GM23338 (cell line): ENCODE results near the gene FAF1. TPM values are rescaled to one million over a fixed set of nuclear protein-coding genes. Genes with fewer than 3 reads are reported as not detected.

ENCODE experiments used
- ATAC-seq: fragments of 200-7000 bp; cut with Tn5 transposase; 3 replicates; pipeline ENCODE4 v1.9.1; 2020
- DNase-seq: peaks from one replicate; pipeline ENCODE4 v3.0.0-alpha.2; 2015; ENCODE audit warnings: low spot score
- H2AFZ ChIP-seq: fragments of 200-600 bp; sonication (generic); 2 replicates; pipeline ENCODE4 v1.8.0; 2016; ENCODE audit warnings: antibody characterized with exemption, mild to moderate bottlenecking, moderate library complexity
- H3F3A ChIP-seq: fragments of 200-600 bp; sonication (generic); replicated peaks from 2 replicates; pipeline ENCODE4 v1.8.0; 2017; ENCODE audit warnings: antibody characterized with exemption, mixed run types, low read depth
- H3K27ac ChIP-seq: fragments of 200-600 bp; sonication (generic); 2 replicates; pipeline ENCODE4 v1.6.1; 2016; ENCODE audit warnings: low read depth
- H3K27me3 ChIP-seq: fragments of 200-600 bp; sonication (generic); 2 replicates; pipeline ENCODE4 v1.8.0; 2016; ENCODE audit warnings: mild to moderate bottlenecking, mixed run types, moderate library complexity; ENCODE audit not compliant: insufficient read depth
- H3K36me3 ChIP-seq: fragments of 200-600 bp; sonication (generic); 2 replicates; pipeline ENCODE4 v1.8.0; 2016; ENCODE audit warnings: mild to moderate bottlenecking; ENCODE audit not compliant: insufficient read depth
- H3K4me1 ChIP-seq: fragments of 200-600 bp; sonication (generic); 2 replicates; pipeline ENCODE4 v1.8.0; 2016; ENCODE audit warnings: mild to moderate bottlenecking, moderate library complexity; ENCODE audit not compliant: insufficient read depth
- H3K4me2 ChIP-seq: fragments of 200-600 bp; sonication (generic); 2 replicates; pipeline ENCODE4 v1.7.1; 2017; ENCODE audit warnings: mixed run types
- H3K4me3 ChIP-seq: fragments of 200-600 bp; sonication (generic); 2 replicates; pipeline ENCODE4 v1.6.1; 2016; ENCODE audit warnings: mixed run types
- H3K79me2 ChIP-seq: fragments of 200-600 bp; sonication (generic); replicated peaks from 2 replicates; pipeline ENCODE4 v1.8.0; 2017; ENCODE audit warnings: mild to moderate bottlenecking; ENCODE audit not compliant: insufficient read depth
- H3K9me2 ChIP-seq: fragments of 200-600 bp; sonication (generic); 2 replicates; pipeline ENCODE4 v1.8.0; 2017; ENCODE audit not compliant: insufficient read depth
- H4K20me1 ChIP-seq: fragments of 200-600 bp; sonication (generic); replicated peaks from 2 replicates; pipeline ENCODE4 v1.8.0; 2017; ENCODE audit warnings: mild to moderate bottlenecking; ENCODE audit not compliant: insufficient read depth
- H3K27ac Mint-ChIP-seq: 2 replicates; pipeline ENCODE4 v1.8.0; 2020; ENCODE audit warnings: inconsistent platforms, mild to moderate bottlenecking, moderate library complexity, mixed read lengths
- H3K27me3 Mint-ChIP-seq: 3 replicates; pipeline ENCODE4 v1.8.0; 2022; ENCODE audit warnings: low read depth, mild to moderate bottlenecking, moderate library complexity, mixed read lengths, inconsistent platforms; ENCODE audit not compliant: insufficient read depth, poor library complexity
- H3K36me3 Mint-ChIP-seq: 3 replicates; pipeline ENCODE4 v1.8.0; 2021; ENCODE audit warnings: low read depth, mild to moderate bottlenecking, inconsistent platforms, moderate library complexity, mixed read lengths
- H3K4me1 Mint-ChIP-seq: 3 replicates; pipeline ENCODE4 v1.8.0; 2020; ENCODE audit warnings: mild to moderate bottlenecking, inconsistent platforms, mixed read lengths
- H3K4me3 Mint-ChIP-seq: 3 replicates; pipeline ENCODE4 v1.8.0; 2021; ENCODE audit warnings: moderate library complexity, mild to moderate bottlenecking, inconsistent platforms, mixed read lengths
- H3K9me3 Mint-ChIP-seq: 3 replicates; pipeline ENCODE4 v1.8.0; 2020; ENCODE audit warnings: moderate library complexity, mild to moderate bottlenecking, inconsistent platforms, mixed read lengths
- CREB1 ChIP-seq: fragments of 250-450 bp; sonication (Bioruptor Pico); IDR thresholded peaks from 2 replicates; pipeline ENCODE4 v1.5.0; 2020; ENCODE audit warnings: low read depth, mild to moderate bottlenecking, moderate library complexity
- ETS1 ChIP-seq: IDR thresholded peaks from 2 replicates; pipeline ENCODE4 v1.6.1; 2016; ENCODE audit warnings: antibody characterized with exemption
- EZH2 ChIP-seq: fragments of 200-600 bp; sonication (generic); IDR thresholded peaks from one replicate; pipeline ENCODE4 v1.8.0; 2017; ENCODE audit warnings: antibody characterized with exemption, mild to moderate bottlenecking, low read depth; ENCODE audit not compliant: unreplicated experiment
- EZH2phosphoT487 ChIP-seq: fragments of 200-600 bp; sonication (generic); IDR thresholded peaks from one replicate; pipeline ENCODE4 v1.8.1; 2018; ENCODE audit warnings: antibody characterized with exemption; ENCODE audit not compliant: unreplicated experiment
- JUNB ChIP-seq: IDR thresholded peaks from one replicate; pipeline ENCODE4 v1.6.1; 2016; ENCODE audit warnings: antibody characterized with exemption; ENCODE audit not compliant: unreplicated experiment
- NANOG ChIP-seq: IDR thresholded peaks from 2 replicates; pipeline ENCODE4 v1.6.1; 2016; ENCODE audit warnings: antibody characterized with exemption, borderline replicate concordance
- POLR2AphosphoS5 ChIP-seq: IDR thresholded peaks from 2 replicates; pipeline ENCODE4 v1.6.1; 2016; ENCODE audit warnings: antibody characterized with exemption, low read depth
- STAT1 ChIP-seq: IDR thresholded peaks from one replicate; pipeline ENCODE4 v1.6.1; 2016; ENCODE audit warnings: antibody characterized with exemption; ENCODE audit not compliant: unreplicated experiment
- ZNF114 ChIP-seq: fragments of 250-450 bp; sonication (Bioruptor Pico); IDR thresholded peaks from 2 replicates; pipeline ENCODE4 v1.5.0; 2020; ENCODE audit warnings: mild to moderate bottlenecking, moderate library complexity
- ZNF331 ChIP-seq: fragments of 250-450 bp; sonication (Bioruptor Pico); IDR thresholded peaks from 2 replicates; pipeline ENCODE4 v1.5.0; 2020; ENCODE audit warnings: low read depth, mild to moderate bottlenecking, moderate library complexity
- polyA plus RNA-seq: library from polyadenylated mRNA; unstranded; fragments of >200 nt; fragmentation: Nextera tagmentation; extraction: Ambion mirVana; gene quantifications from 2 replicates; pipeline ENCODE4 v1.2.1, GENCODE V29; 2016
- total RNA-seq: library from RNA; depleted of rRNA; stranded (reverse); fragments of >200 nt; shearing (Covaris generic); gene quantifications from 2 replicates; pipeline ENCODE4 v1.2.3, GENCODE V29; 2014
- TF ChIP-seq, protein P1 (sequence below): IDR thresholded peaks from one replicate; pipeline ENCODE4 v1.6.1; 2018; ENCODE audit warnings: antibody characterized with exemption; ENCODE audit not compliant: unreplicated experiment
- TF ChIP-seq, protein P2 (sequence below), 2 experiments: fragments of 200-600 bp in 1 of 2; sonication (generic) in 1 of 2; conservative IDR thresholded peaks; 2 replicates each; pipeline versions ENCODE4 v1.5.1 to v1.6.1; 2016 to 2017; ENCODE audit warnings: antibody characterized with exemption in 2 of 2, low read depth in 2 of 2, mild to moderate bottlenecking in 2 of 2, moderate library complexity in 1 of 2
- TF ChIP-seq, protein P3 (sequence below): fragments of 250-450 bp; sonication (Bioruptor Pico); IDR thresholded peaks from 2 replicates; pipeline ENCODE4 v1.5.0; 2020; ENCODE audit warnings: mild to moderate bottlenecking, moderate library complexity

FAF1 gene
- total and polyA plus RNA-seq, 2 experiments from 2014 or later = 24.1 to 53.2 TPM

- no peak overlapping the region for H3K4me3 ChIP-seq
- DNase-seq = no peak
- ATAC-seq = no peak
Observed at GRCh38 chr1:50853325-50853724, 106.7 kb downstream of the FAF1 start.

More at GRCh38 chr1:50853325-50853724, 106.7 kb downstream of the FAF1 start:
- H3K27ac ChIP-seq = no peak overlapping the region
- no peaks in the 10 kb centered on the region for H3K4me1 Mint-ChIP-seq
- no peaks in the 10 kb centered on the region for H3K27me3 ChIP-seq
- H3K27ac Mint-ChIP-seq = no peak overlapping the region
- no peaks in the 10 kb centered on the region for H3K4me1 ChIP-seq
- no peaks in the 10 kb centered on the region for H3K27me3 Mint-ChIP-seq
- H3F3A ChIP-seq = no peaks in the 10 kb centered on the region
- H3K4me2 ChIP-seq = no peak overlapping the region
- H3K79me2 ChIP-seq = peaks cover 8% of the 10 kb centered on the region; the same call in 1 of the 2 replicates
- no peaks in the 10 kb centered on the region for H3K9me3 Mint-ChIP-seq
- no peaks in the 10 kb centered on the region for H4K20me1 ChIP-seq
- no peak overlapping the region for H3K4me3 Mint-ChIP-seq
- no peak overlapping the region for H2AFZ ChIP-seq
- no peaks in the 10 kb centered on the region for H3K36me3 ChIP-seq
- H3K36me3 Mint-ChIP-seq = no peaks in the 10 kb centered on the region
- no peaks in the 10 kb centered on the region for H3K9me2 ChIP-seq
- TF ChIP-seq, protein P1, sequence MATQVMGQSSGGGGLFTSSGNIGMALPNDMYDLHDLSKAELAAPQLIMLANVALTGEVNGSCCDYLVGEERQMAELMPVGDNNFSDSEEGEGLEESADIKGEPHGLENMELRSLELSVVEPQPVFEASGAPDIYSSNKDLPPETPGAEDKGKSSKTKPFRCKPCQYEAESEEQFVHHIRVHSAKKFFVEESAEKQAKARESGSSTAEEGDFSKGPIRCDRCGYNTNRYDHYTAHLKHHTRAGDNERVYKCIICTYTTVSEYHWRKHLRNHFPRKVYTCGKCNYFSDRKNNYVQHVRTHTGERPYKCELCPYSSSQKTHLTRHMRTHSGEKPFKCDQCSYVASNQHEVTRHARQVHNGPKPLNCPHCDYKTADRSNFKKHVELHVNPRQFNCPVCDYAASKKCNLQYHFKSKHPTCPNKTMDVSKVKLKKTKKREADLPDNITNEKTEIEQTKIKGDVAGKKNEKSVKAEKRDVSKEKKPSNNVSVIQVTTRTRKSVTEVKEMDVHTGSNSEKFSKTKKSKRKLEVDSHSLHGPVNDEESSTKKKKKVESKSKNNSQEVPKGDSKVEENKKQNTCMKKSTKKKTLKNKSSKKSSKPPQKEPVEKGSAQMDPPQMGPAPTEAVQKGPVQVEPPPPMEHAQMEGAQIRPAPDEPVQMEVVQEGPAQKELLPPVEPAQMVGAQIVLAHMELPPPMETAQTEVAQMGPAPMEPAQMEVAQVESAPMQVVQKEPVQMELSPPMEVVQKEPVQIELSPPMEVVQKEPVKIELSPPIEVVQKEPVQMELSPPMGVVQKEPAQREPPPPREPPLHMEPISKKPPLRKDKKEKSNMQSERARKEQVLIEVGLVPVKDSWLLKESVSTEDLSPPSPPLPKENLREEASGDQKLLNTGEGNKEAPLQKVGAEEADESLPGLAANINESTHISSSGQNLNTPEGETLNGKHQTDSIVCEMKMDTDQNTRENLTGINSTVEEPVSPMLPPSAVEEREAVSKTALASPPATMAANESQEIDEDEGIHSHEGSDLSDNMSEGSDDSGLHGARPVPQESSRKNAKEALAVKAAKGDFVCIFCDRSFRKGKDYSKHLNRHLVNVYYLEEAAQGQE = no peak
- TF ChIP-seq NANOG (no peak), ZNF331 (CRISPR knock-in tag) (no peak), ETS1 (no peak), JUNB (no peak), CREB1 (CRISPR knock-in tag) (no peak), EZH2phosphoT487 (no peak), EZH2 (no peak), STAT1 (no peak), POLR2AphosphoS5 (no peak), ZNF114 (CRISPR knock-in tag) (no peak)
- TF ChIP-seq, protein P2, sequence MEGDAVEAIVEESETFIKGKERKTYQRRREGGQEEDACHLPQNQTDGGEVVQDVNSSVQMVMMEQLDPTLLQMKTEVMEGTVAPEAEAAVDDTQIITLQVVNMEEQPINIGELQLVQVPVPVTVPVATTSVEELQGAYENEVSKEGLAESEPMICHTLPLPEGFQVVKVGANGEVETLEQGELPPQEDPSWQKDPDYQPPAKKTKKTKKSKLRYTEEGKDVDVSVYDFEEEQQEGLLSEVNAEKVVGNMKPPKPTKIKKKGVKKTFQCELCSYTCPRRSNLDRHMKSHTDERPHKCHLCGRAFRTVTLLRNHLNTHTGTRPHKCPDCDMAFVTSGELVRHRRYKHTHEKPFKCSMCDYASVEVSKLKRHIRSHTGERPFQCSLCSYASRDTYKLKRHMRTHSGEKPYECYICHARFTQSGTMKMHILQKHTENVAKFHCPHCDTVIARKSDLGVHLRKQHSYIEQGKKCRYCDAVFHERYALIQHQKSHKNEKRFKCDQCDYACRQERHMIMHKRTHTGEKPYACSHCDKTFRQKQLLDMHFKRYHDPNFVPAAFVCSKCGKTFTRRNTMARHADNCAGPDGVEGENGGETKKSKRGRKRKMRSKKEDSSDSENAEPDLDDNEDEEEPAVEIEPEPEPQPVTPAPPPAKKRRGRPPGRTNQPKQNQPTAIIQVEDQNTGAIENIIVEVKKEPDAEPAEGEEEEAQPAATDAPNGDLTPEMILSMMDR (conservative IDR thresholded peaks at IDR 0.05; ENCODE audit: low read depth in 2 of 2) = no peak
- TF ChIP-seq, protein P3, sequence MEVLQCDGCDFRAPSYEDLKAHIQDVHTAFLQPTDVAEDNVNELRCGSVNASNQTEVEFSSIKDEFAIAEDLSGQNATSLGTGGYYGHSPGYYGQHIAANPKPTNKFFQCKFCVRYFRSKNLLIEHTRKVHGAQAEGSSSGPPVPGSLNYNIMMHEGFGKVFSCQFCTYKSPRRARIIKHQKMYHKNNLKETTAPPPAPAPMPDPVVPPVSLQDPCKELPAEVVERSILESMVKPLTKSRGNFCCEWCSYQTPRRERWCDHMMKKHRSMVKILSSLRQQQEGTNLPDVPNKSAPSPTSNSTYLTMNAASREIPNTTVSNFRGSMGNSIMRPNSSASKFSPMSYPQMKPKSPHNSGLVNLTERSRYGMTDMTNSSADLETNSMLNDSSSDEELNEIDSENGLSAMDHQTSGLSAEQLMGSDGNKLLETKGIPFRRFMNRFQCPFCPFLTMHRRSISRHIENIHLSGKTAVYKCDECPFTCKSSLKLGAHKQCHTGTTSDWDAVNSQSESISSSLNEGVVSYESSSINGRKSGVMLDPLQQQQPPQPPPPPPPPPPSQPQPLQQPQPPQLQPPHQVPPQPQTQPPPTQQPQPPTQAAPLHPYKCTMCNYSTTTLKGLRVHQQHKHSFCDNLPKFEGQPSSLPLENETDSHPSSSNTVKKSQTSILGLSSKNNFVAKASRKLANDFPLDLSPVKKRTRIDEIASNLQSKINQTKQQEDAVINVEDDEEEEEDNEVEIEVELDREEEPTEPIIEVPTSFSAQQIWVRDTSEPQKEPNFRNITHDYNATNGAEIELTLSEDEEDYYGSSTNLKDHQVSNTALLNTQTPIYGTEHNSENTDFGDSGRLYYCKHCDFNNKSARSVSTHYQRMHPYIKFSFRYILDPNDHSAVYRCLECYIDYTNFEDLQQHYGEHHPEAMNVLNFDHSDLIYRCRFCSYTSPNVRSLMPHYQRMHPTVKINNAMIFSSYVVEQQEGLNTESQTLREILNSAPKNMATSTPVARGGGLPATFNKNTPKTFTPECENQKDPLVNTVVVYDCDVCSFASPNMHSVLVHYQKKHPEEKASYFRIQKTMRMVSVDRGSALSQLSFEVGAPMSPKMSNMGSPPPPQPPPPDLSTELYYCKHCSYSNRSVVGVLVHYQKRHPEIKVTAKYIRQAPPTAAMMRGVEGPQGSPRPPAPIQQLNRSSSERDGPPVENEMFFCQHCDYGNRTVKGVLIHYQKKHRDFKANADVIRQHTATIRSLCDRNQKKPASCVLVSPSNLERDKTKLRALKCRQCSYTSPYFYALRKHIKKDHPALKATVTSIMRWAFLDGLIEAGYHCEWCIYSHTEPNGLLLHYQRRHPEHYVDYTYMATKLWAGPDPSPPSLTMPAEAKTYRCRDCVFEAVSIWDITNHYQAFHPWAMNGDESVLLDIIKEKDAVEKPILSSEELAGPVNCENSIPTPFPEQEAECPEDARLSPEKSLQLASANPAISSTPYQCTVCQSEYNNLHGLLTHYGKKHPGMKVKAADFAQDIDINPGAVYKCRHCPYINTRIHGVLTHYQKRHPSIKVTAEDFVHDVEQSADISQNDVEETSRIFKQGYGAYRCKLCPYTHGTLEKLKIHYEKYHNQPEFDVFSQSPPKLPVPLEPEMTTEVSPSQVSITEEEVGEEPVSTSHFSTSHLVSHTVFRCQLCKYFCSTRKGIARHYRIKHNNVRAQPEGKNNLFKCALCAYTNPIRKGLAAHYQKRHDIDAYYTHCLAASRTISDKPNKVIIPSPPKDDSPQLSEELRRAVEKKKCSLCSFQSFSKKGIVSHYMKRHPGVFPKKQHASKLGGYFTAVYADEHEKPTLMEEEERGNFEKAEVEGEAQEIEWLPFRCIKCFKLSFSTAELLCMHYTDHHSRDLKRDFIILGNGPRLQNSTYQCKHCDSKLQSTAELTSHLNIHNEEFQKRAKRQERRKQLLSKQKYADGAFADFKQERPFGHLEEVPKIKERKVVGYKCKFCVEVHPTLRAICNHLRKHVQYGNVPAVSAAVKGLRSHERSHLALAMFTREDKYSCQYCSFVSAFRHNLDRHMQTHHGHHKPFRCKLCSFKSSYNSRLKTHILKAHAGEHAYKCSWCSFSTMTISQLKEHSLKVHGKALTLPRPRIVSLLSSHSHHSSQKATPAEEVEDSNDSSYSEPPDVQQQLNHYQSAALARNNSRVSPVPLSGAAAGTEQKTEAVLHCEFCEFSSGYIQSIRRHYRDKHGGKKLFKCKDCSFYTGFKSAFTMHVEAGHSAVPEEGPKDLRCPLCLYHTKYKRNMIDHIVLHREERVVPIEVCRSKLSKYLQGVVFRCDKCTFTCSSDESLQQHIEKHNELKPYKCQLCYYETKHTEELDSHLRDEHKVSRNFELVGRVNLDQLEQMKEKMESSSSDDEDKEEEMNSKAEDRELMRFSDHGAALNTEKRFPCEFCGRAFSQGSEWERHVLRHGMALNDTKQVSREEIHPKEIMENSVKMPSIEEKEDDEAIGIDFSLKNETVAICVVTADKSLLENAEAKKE = no peak
